Ascending aorta (tissue), 2 donors: ENCODE results near the gene ACAA2. TPM values are rescaled to one million over a fixed set of nuclear protein-coding genes. Genes with fewer than 3 reads are reported as not detected.
A peak's percentile ranks its signal among the peaks of the same experiment; 100 is the strongest.
"Not testable (repeated sequence)": the region's sequence is repeated elsewhere in the genome, so short reads cannot be mapped to it uniquely, and the experiment has no call there.

Experiments used
- DNase-seq, 2 donors: peaks; one replicate each; pipeline ENCODE4 v3.0.0-alpha.2; 2019; ENCODE audit warnings: low spot score in 2 of 2
- H3K27ac ChIP-seq, 2 donors: fragments of 200-600 bp; sonication (generic); one replicate each; pipeline ENCODE4 v1.5.1; 2016 to 2017; ENCODE audit warnings: mild to moderate bottlenecking in 1 of 2
- H3K27me3 ChIP-seq: fragments of 200-600 bp; sonication (generic); one replicate; pipeline ENCODE4 v1.5.1; 2017
- H3K36me3 ChIP-seq, 2 donors: fragments of 200-600 bp; sonication (generic); one replicate each; pipeline ENCODE4 v1.5.1; 2016
- H3K4me1 ChIP-seq, 2 donors: fragments of 200-600 bp; sonication (generic); one replicate each; pipeline ENCODE4 v1.5.1; 2016 to 2017; ENCODE audit warnings: mild to moderate bottlenecking in 1 of 2
- H3K4me3 ChIP-seq, 2 donors: fragments of 200-600 bp; sonication (generic); one replicate each; pipeline ENCODE4 v1.5.1; 2016 to 2017; ENCODE audit warnings: mild to moderate bottlenecking in 1 of 2
- H3K9me3 ChIP-seq, 2 donors: fragments of 200-600 bp; sonication (generic); one replicate each; pipeline ENCODE4 v1.5.1; 2016
- CTCF ChIP-seq, 3 experiments: fragments of 200-600 bp in 2 of 3; fragments of 450-650 bp in 1 of 3; sonication (generic) in 2 of 3; IDR thresholded peaks; one replicate each; pipeline ENCODE4 v1.5.1; 2016 to 2019; ENCODE audit warnings: antibody characterized with exemption in 3 of 3, mild to moderate bottlenecking in 1 of 3, moderate library complexity in 1 of 3
- intact Hi-C: fragments of 100-400 bp; cut with DNase I; formaldehyde crosslinking; loops from one replicate; pipeline ENCODE4 v1.15.1; 2023
- total RNA-seq: library from RNA; depleted of rRNA; stranded (reverse); fragments of >200 nt; gene quantifications from one replicate; pipeline ENCODE4 v1.1.0, GENCODE V29; 2016

Gene ACAA2
- total RNA-seq, 1 donor from 2014 or later = 33.4 TPM

- no peak for TF ChIP-seq CTCF (IDR thresholded peaks at IDR 0.05)
- H3K9me3 ChIP-seq = peaks cover 0 to 8% of the 10 kb centered on the region in 2 donors
- intact Hi-C loops = loop anchor here (5.0 to 10.0 kb wide), 7 partner anchors 456 to 1807 kb away; partner anchors contain the start of genes CFAP53, CTIF, MBD1 and MEX3C
- H3K36me3 ChIP-seq = no peaks in the 10 kb centered on the region
- peaks cover 7 to 10% of the 10 kb centered on the region in 2 donors for H3K4me1 ChIP-seq
- H3K4me3 ChIP-seq = peak overlapping the region; percentile 8 to 79
- no peaks in the 10 kb centered on the region for H3K27me3 ChIP-seq
- DNase-seq = no peak
- no peak overlapping the region for H3K27ac ChIP-seq
Measured at GRCh38 chr18:49811151-49811938, 2.0 kb downstream of the ACAA2 start.

GRCh38 chr18:49808553-49809191 lies 4.7 kb downstream of the ACAA2 start:
- H3K4me3 ChIP-seq, intact Hi-C loops, H3K9me3 ChIP-seq, H3K36me3 ChIP-seq, DNase-seq, H3K27ac ChIP-seq, H3K4me1 ChIP-seq, H3K27me3 ChIP-seq: not testable (repeated sequence)

GRCh38 chr18:49804096-49804495 lies 9.2 kb downstream of the ACAA2 start:
- H3K4me1 ChIP-seq = no peaks in the 10 kb centered on the region
- no peak overlapping the region for H3K27ac ChIP-seq
- H3K9me3 ChIP-seq = peaks cover 0 to 5% of the 10 kb centered on the region in 2 donors
- DNase-seq = no peak
- H3K27me3 ChIP-seq = no peaks in the 10 kb centered on the region
- H3K4me3 ChIP-seq = no peak overlapping the region
- no peak for TF ChIP-seq CTCF (IDR thresholded peaks at IDR 0.05)
- intact Hi-C loops = no loop called here
- H3K36me3 ChIP-seq = peaks cover 10 to 17% of the 10 kb centered on the region in 2 donors

- no peak for DNase-seq
- Histone ChIP-seq H3K27ac (no peak overlapping the region), H3K9me3 (no peaks in the 10 kb centered on the region), H3K27me3 (no peaks in the 10 kb centered on the region), H3K36me3 (peaks cover 14 to 17% of the 10 kb centered on the region in 2 donors), H3K4me1 (no peaks in the 10 kb centered on the region), H3K4me3 (no peak overlapping the region)
- TF ChIP-seq CTCF (IDR thresholded peaks at IDR 0.05) = no peak
- intact Hi-C loops = no loop called here
Measured at GRCh38 chr18:49802623-49803022, 10.7 kb downstream of the ACAA2 start.

GRCh38 chr18:49800491-49800890 lies 12.8 kb downstream of the ACAA2 start:
- DNase-seq, H3K27ac ChIP-seq, intact Hi-C loops, H3K27me3 ChIP-seq, H3K9me3 ChIP-seq, H3K4me1 ChIP-seq, H3K4me3 ChIP-seq: not testable (repeated sequence)
- peaks cover 27 to 34% of the 10 kb centered on the region in 2 donors for H3K36me3 ChIP-seq

GRCh38 chr18:49799806-49800205 lies 13.5 kb downstream of the ACAA2 start:
- peaks cover 29 to 38% of the 10 kb centered on the region in 2 donors for H3K36me3 ChIP-seq
- H3K9me3 ChIP-seq, H3K27me3 ChIP-seq, DNase-seq, H3K27ac ChIP-seq, H3K4me3 ChIP-seq, intact Hi-C loops, H3K4me1 ChIP-seq: not testable (repeated sequence)

- H3K36me3 ChIP-seq = peaks cover 36 to 54% of the 10 kb centered on the region in 2 donors
Measured at GRCh38 chr18:49798001-49798400, 15.3 kb downstream of the ACAA2 start.

More at GRCh38 chr18:49798001-49798400, 15.3 kb downstream of the ACAA2 start:
- Histone ChIP-seq H3K9me3 (no peaks in the 10 kb centered on the region), H3K4me1 (no peaks in the 10 kb centered on the region), H3K4me3 (no peak overlapping the region), H3K27ac (no peak overlapping the region), H3K27me3 (no peaks in the 10 kb centered on the region)
- intact Hi-C loops = no loop called here
- DNase-seq = no peak
- TF ChIP-seq CTCF (IDR thresholded peaks at IDR 0.05) = no peak
